ENCODE results near the gene ADGB. TPM values are rescaled to one million over a fixed set of nuclear protein-coding genes. Genes with fewer than 3 reads are reported as not detected.

Gene ADGB
- total RNA-seq, 1 donor from 2014 or later = under 0.01 TPM

DNA sequence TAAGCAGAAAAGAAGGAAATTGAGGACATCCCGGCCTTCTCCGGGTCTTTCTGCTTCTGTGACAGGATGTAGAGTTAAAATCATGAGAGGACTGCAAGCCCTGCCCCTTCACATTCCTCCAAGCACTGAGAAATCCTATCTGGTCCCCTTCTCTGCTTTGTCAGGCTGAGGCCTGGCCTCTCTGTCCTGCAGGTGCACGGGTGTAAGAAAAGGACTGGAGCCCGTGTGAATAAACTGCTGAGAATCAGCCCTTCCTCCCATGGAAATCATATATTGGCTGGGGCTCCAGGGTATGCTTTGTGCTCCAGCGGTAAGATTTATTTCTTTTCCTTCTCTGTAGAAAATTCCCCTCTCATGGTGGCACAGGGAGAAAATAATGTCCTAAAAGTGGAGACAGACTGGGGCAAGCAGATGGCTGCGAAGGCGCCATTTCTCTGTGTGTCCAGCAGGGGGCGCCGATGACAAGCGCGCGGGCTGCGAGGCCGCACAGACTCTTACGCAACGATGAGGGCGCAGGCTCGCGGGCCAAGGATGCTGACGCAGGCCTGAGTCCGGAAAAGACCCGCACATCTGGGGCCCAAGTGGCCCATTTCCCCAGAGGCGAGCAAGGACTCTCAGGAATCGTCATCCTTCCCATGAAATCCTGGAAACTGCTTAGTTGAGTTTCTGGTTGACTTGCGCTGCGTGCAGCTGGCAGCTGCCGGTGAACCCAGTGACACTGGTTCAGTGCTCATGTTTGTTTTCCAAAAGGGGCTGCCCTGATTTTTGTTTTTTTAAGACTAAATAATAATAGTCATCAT, 258.6 kb downstream of the ADGB start:
- FAIRE-seq = no peak
- DNase-seq (ENCODE audit: low spot score in 2 of 2) = peak; percentile 40 to 77

- FAIRE-seq = no peak
Observed at GRCh38 chr6:146857980-146858347, 259.2 kb downstream of the ADGB start.

GRCh38 chr6:146859206-146859605, 260.4 kb downstream of the ADGB start:
- DNase-seq (ENCODE audit: low spot score in 2 of 2) (no peak), FAIRE-seq (no peak)

More at GRCh38 chr6:146857980-146858347, 259.2 kb downstream of the ADGB start:
- no peak for DNase-seq (ENCODE audit: low spot score in 2 of 2)

DNA sequence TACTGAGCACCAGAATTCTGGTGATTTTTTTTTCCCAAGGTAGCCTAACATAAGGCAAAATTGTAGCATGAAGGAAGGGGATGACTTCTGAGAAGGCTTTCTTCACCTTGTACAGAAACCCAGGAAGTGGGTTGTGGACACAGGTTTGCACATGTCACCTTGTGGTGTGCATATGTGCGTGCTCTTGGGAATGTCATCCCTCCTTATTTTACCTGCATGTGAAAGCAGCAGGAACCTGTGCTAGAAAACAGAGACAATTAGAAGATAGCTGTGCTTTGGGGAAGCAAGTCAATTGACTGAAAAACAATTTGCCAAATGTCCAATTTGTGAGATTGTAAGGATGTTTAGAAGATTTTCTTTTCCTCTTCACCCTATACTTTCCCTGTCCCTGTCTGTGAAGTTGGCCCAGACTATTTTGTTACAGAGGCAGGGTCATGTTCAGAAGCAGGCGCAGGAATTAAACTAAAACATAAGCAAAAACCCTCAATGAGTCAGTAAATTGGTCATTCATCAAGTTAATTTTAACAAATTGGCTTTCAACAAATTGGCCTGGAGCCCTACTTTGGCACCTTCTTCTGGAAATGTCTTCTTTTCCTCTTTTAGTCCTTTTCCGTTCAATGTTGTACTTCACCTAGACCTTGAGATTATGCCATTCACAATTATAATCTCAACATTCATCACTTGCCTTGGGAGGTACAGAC, 261.2 kb downstream of the ADGB start:
- FAIRE-seq (no peak), DNase-seq (ENCODE audit: low spot score in 2 of 2) (no peak)

GRCh38 chr6:146860583-146860982, 261.8 kb downstream of the ADGB start:
- no peak for FAIRE-seq

DNA sequence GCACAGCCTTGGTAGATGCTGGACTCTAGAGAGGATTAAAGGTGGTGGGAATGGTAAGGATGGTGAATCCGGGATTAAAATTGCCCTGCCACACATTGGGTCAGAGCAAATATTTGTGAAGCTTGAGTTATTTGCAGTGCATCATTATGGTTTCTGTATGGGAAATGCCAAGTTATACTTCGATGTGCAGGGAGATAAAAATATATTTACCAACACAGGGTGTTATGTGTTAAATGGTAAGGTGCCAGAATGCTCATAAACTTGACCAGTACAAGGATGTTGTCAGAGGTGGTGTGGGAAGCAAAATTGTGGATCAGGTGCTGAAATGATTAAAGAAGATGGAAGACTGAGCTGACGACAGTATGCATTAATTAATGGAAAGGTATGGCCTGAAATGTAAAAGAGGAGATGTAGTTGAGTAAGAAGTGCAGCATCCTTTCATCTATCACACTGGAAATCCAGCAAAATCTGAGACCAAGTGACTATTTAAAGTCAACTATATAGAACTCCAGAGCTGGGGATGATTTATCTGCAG, 262.3 kb downstream of the ADGB start:
- FAIRE-seq = no peak
- no peak for DNase-seq (ENCODE audit: low spot score in 2 of 2)

More at GRCh38 chr6:146860583-146860982, 261.8 kb downstream of the ADGB start:
- DNase-seq (ENCODE audit: low spot score in 2 of 2) = no peak

- DNase-seq (ENCODE audit: low spot score in 2 of 2) = no peak
Observed at GRCh38 chr6:146861716-146862115, 262.9 kb downstream of the ADGB start.

DNA sequence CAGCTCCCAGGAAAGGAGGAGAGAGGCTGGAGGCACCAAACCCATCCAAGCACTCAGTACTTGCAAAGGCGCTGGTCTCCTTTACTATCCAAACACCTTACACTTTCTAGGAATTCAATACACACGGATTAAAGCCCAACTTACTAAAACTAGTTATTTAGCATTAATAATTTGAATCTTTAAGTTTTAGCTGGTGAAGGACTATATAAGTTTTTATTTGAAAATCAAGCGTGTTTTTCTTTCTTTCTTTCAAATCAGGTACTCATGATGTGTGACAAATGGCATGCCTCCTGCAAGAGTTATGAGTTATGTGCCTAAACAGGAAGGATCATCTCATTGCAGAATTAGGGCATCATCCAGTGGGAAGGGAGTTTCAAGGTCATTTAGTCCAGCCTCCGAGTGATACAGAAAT, 263.7 kb downstream of the ADGB start:
- no peak for FAIRE-seq

More at GRCh38 chr6:146861716-146862115, 262.9 kb downstream of the ADGB start:
- no peak for FAIRE-seq

DNA sequence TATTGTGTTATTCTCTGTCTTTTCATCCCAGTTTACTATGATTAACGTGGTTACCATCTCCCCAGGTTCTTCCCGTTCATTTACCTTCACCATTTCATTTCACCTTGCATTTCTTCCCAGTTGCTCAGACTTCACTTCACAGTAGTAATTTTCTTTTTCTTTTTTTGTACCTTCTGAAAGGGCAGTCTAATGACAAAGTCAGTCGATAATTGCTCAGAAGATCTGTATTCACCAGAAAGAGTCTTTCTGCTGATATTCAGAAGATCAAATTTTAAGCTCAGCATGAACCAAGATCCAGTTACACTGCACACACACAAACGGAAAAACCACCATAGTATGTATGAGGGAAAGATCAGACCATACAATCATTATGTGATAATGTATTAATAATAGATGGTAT, 265.5 kb downstream of the ADGB start:
- FAIRE-seq (no peak), DNase-seq (ENCODE audit: low spot score in 2 of 2) (no peak)

More for the DNA sequence above, 263.7 kb downstream of the ADGB start:
- DNase-seq (ENCODE audit: low spot score in 2 of 2) = no peak

DNA sequence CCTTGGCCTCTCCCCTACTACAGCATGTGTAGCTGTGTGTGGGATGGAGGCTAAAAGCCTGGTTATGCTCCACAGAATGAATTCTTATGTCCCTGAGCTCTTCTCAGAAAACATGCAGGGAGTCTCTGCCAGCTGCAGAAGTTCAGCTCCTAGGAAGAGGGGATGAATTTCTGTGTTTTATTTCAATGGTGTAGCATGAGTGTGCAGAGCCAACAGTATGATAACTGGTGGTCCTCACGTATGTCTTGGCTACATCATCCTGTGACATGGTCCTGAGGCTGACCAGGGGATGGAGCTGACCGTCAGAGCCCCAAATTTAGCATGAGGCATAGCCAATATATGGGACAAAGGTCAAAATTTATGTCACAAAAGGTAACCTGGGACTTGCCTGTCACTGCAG, 266.1 kb downstream of the ADGB start:
- no peak for DNase-seq (ENCODE audit: low spot score in 2 of 2)
- FAIRE-seq = no peak

Small RNAs within 50 kb of the gene (small RNA-seq; reads per million reads assigned to genes)
- not detected for gene RNU6-906P

Other genes starting within 250 kb of the ADGB start
- 6.9 TPM for gene RAB32, start 55.1 kb upstream of the ADGB start, total RNA-seq